ENCODE results near the gene EYS. TPM values are rescaled to one million over a fixed set of nuclear protein-coding genes. Genes with fewer than 3 reads are reported as not detected.
"Not testable (repeated sequence)": the region's sequence is repeated elsewhere in the genome, so short reads cannot be mapped to it uniquely, and the experiment has no call there.

EYS gene
- total and polyA plus RNA-seq, 7 donors: 0.07 to 0.46 TPM; not detected in 5

DNA sequence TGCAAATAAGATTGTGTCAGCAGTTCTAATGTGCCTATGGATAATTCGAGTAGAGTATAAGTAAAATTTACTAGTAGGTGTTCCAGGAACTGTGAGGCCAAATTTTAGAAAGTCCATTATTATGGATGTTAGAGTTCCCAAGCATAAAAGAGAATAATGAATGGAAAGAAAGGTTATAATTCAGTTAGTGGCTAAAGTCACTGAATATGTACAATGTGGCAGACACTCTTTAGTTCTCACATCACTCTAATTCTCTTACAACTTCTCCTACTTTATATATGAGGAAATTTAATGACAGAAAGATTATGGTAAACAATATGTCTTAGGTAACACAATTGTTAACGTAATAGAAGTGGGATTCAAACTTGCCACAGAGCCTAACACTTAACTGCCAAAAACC is 75.3 kb downstream of the EYS start:
- Histone ChIP-seq H3K4me1 (no peaks in the 10 kb centered on the region), H3K9me3 (no peaks in the 10 kb centered on the region), H3K27me3 (no peaks in the 10 kb centered on the region), H3K4me3 (no peak overlapping the region), H3K36me3 (no peaks in the 10 kb centered on the region), H3K27ac (no peak overlapping the region)
- DNase-seq: no peak
- 82 to 84% methylated on average over 2 of the region's 2 CpGs for WGBS, 2 donors
- intact Hi-C loops (cut with DNase I): no loop called here
- no peak for TF ChIP-seq POLR2AphosphoS5 (IDR thresholded peaks at IDR 0.05)
- no peak for TF ChIP-seq POLR2A (IDR thresholded peaks at IDR 0.05)
- TF ChIP-seq, protein P1, sequence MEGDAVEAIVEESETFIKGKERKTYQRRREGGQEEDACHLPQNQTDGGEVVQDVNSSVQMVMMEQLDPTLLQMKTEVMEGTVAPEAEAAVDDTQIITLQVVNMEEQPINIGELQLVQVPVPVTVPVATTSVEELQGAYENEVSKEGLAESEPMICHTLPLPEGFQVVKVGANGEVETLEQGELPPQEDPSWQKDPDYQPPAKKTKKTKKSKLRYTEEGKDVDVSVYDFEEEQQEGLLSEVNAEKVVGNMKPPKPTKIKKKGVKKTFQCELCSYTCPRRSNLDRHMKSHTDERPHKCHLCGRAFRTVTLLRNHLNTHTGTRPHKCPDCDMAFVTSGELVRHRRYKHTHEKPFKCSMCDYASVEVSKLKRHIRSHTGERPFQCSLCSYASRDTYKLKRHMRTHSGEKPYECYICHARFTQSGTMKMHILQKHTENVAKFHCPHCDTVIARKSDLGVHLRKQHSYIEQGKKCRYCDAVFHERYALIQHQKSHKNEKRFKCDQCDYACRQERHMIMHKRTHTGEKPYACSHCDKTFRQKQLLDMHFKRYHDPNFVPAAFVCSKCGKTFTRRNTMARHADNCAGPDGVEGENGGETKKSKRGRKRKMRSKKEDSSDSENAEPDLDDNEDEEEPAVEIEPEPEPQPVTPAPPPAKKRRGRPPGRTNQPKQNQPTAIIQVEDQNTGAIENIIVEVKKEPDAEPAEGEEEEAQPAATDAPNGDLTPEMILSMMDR (IDR thresholded peaks at IDR 0.05): no peak
- TF ChIP-seq EP300 (IDR thresholded peaks at IDR 0.05): no peak

DNA sequence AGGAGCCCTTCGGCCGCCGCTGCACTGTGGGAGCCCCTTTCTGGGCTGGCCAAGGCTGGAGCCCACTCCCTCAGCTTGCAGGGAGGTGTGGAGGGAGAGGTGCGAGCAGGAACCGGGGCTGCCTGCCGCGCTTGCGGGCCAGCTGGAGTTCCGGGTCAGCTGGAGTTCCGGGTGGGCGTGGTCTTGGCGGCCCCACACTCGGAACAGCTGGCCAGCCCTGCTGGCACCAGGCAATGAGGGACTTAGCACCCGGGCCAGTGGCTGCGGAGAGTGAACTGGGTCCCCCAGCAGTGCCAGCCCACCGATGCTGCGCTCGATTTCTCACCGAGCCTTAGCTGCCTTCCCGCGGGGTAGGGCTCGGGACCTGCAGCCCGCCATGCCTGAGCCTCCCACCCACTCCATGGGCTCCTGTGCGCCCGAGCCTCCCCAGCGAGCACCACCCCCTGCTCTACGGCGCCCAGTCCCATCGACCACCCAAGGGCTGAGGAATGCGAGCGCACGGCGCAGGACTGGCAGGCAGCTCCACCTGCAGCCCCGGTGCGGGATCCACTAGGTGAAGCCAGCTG is 79.5 kb downstream of the EYS start:
- WGBS, 2 donors: 92 to 93% methylated on average over 33 of the region's 35 CpGs
- H3K4me3 ChIP-seq; intact Hi-C loops (cut with DNase I); H3K36me3 ChIP-seq; H3K27me3 ChIP-seq; H3K4me1 ChIP-seq; H3K27ac ChIP-seq; DNase-seq; H3K9me3 ChIP-seq: not testable (repeated sequence)

DNA sequence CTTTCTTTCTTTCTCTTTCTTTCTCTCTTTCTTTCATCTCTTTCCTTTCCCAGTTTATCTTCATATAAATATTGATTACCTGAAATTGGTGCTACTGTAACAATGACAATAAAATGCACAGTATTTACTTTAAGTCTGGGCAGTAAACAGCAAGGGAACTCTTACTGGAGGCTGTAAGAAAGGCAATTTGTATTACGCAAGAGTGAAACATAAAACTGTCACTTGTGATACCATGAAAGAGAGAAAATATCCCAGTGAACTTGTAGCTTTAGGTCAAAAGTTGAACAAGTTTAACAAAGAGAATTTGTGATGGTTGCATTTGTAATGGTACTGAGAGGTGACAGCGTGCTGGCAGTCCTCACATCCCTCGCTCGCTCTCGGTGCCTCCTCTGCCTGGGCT is 80.0 kb downstream of the EYS start:
- no peaks in the 10 kb centered on the region for H3K4me1 ChIP-seq
- DNase-seq: no peak
- H3K27ac ChIP-seq: no peak overlapping the region
- H3K27me3 ChIP-seq: no peaks in the 10 kb centered on the region
- H3K9me3 ChIP-seq: no peaks in the 10 kb centered on the region
- no peak overlapping the region for H3K4me3 ChIP-seq
- intact Hi-C loops (cut with DNase I): no loop called here
- no peaks in the 10 kb centered on the region for H3K36me3 ChIP-seq
- WGBS, 2 donors: 72 to 88% methylated on average over 5 of the region's 5 CpGs
- TF ChIP-seq POLR2A (IDR thresholded peaks at IDR 0.05) (no peak), EP300 (IDR thresholded peaks at IDR 0.05) (no peak), POLR2AphosphoS5 (IDR thresholded peaks at IDR 0.05) (no peak)
- TF ChIP-seq, protein P1 (IDR thresholded peaks at IDR 0.05): no peak

DNA sequence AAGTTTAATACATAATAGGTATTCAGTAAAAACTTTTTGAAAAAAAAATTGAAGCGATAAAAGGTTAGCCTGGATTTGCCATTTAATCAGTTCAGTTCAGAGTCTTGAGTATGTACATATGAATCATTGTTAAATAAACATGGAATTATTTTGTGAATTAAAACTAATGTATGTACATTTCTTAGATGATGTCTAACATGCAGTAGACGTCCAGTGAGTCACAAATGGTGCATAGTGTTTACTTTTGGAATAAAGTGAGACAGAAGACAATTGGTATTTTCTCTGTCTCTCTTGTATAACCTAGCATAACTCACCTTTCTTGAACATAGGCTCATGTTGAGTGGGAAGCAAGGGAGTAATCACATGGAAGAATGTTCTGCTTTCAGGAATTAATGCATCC is 83.5 kb downstream of the EYS start:
- H3K27me3 ChIP-seq: no peaks in the 10 kb centered on the region
- H3K27ac ChIP-seq: no peak overlapping the region
- H3K4me3 ChIP-seq: no peak overlapping the region
- intact Hi-C loops (cut with DNase I): no loop called here
- WGBS, 2 donors: 65 to 78% methylated on average over 2 of the region's 2 CpGs
- DNase-seq: no peak
- no peaks in the 10 kb centered on the region for H3K4me1 ChIP-seq
- no peaks in the 10 kb centered on the region for H3K36me3 ChIP-seq
- TF ChIP-seq EP300 (IDR thresholded peaks at IDR 0.05) (no peak), POLR2AphosphoS5 (IDR thresholded peaks at IDR 0.05) (no peak), POLR2A (IDR thresholded peaks at IDR 0.05) (no peak)
- TF ChIP-seq, protein P1 (IDR thresholded peaks at IDR 0.05): no peak
- H3K9me3 ChIP-seq: no peaks in the 10 kb centered on the region

DNA sequence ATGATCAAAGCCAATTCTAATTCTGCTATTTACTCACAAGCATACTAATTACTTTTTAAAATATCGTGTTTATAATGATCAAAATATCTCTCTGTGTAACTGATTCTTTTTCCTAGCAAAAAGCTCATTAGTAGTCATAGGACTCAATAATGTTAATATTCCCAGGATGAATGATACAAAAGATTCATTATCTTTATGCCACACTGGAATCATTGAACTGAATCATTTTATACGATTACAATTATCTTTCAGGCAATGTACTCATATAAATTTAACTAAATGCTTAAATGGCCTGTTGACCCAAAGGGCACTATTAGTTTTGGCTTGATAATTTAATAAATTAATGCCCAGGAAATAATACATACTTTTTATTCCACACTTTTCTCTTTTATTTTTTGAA is 96.3 kb downstream of the EYS start:
- no peaks in the 10 kb centered on the region for H3K27me3 ChIP-seq
- no peak for DNase-seq
- 84 to 89% methylated on average over 2 of the region's 2 CpGs for WGBS, 2 donors
- TF ChIP-seq EP300 (IDR thresholded peaks at IDR 0.05): no peak
- TF ChIP-seq, protein P1 (IDR thresholded peaks at IDR 0.05): no peak
- TF ChIP-seq POLR2A (IDR thresholded peaks at IDR 0.05): no peak
- TF ChIP-seq POLR2AphosphoS5 (IDR thresholded peaks at IDR 0.05): no peak
- intact Hi-C loops (cut with DNase I): no loop called here
- no peaks in the 10 kb centered on the region for H3K36me3 ChIP-seq
- H3K27ac ChIP-seq: no peak overlapping the region
- H3K4me3 ChIP-seq: no peak overlapping the region
- H3K9me3 ChIP-seq: no peaks in the 10 kb centered on the region
- no peaks in the 10 kb centered on the region for H3K4me1 ChIP-seq
